Uterus (tissue), 2 donors: Measurements from ENCODE around the gene MBNL1.

ENCODE experiments used
- POLR2A ChIP-seq, 2 donors: fragments of 450-650 bp; IDR thresholded peaks; one replicate each; pipeline ENCODE4 v1.6.1; 2016; ENCODE audit warnings: antibody characterized with exemption in 2 of 2, mild to moderate bottlenecking in 1 of 2, moderate library complexity in 1 of 2
- TF ChIP-seq, protein P1 (sequence below), 4 experiments: fragments of 200-600 bp in 2 of 4; fragments of 450-650 bp in 2 of 4; sonication (generic) in 2 of 4; IDR thresholded peaks; one replicate each; pipeline ENCODE4 v1.5.1; 2016 to 2019; ENCODE audit warnings: antibody characterized with exemption in 4 of 4, mild to moderate bottlenecking in 2 of 4, moderate library complexity in 1 of 4

DNA sequence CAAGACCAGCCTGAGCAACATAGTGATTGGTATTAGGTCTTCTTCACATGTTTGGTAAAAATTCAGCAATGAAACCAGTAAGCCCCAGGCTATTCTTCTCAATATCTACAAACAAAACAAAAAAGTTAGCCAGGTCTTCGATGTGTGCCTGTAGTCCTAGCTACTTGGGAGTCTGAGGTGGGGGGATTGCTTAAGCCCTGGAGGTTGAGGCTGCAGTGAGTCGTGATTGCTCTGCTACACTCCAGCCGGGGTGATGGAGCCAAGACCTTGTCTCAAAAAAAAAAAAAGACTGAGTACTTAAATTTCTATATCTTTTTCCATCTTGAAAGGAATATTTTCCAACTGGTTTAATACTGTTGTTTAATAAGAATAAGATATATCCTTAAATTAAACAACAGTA is 106.8 kb downstream of the MBNL1 start:
- TF ChIP-seq, protein P1, sequence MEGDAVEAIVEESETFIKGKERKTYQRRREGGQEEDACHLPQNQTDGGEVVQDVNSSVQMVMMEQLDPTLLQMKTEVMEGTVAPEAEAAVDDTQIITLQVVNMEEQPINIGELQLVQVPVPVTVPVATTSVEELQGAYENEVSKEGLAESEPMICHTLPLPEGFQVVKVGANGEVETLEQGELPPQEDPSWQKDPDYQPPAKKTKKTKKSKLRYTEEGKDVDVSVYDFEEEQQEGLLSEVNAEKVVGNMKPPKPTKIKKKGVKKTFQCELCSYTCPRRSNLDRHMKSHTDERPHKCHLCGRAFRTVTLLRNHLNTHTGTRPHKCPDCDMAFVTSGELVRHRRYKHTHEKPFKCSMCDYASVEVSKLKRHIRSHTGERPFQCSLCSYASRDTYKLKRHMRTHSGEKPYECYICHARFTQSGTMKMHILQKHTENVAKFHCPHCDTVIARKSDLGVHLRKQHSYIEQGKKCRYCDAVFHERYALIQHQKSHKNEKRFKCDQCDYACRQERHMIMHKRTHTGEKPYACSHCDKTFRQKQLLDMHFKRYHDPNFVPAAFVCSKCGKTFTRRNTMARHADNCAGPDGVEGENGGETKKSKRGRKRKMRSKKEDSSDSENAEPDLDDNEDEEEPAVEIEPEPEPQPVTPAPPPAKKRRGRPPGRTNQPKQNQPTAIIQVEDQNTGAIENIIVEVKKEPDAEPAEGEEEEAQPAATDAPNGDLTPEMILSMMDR (IDR thresholded peaks at IDR 0.05) = no peak
- TF ChIP-seq POLR2A (IDR thresholded peaks at IDR 0.05) = no peak
